Right lobe of liver (tissue), 4 donors: ENCODE data around the gene ZCCHC24.

Experiments
- CTCF ChIP-seq, 4 donors: fragments of 200-600 bp in 3 of 4; fragments of 450-650 bp in 1 of 4; IDR thresholded peaks; one replicate each; pipeline versions ENCODE4 v1.5.1 to v1.8.0; 2016 to 2022; ENCODE audit warnings: antibody characterized with exemption in 4 of 4, mild to moderate bottlenecking in 2 of 4
- POLR2A ChIP-seq: fragments of 450-650 bp; IDR thresholded peaks from one replicate; pipeline ENCODE4 v1.6.1; 2017; ENCODE audit warnings: antibody characterized with exemption, mild to moderate bottlenecking
- donor health status: DM: no; HTN: no; CAD: no.
- donor health status: DM: no; HTN: no; CAD: no.
- donor health status: DM: no; HTN: yes; CAD: no.

- no peak for TF ChIP-seq CTCF (IDR thresholded peaks at IDR 0.05)
- TF ChIP-seq POLR2A: no peak
Observed at GRCh38 chr10:79345241-79346011, 100.0 kb downstream of the ZCCHC24 start.
